ENCODE data around the gene SLC9A7. TPM values are rescaled to one million over a fixed set of nuclear protein-coding genes. Genes with fewer than 3 reads are reported as not detected.

SLC9A7 gene
- total RNA-seq, 3 donors from 2014 or later = 1.6 to 28.1 (median 12.8) TPM

DNA sequence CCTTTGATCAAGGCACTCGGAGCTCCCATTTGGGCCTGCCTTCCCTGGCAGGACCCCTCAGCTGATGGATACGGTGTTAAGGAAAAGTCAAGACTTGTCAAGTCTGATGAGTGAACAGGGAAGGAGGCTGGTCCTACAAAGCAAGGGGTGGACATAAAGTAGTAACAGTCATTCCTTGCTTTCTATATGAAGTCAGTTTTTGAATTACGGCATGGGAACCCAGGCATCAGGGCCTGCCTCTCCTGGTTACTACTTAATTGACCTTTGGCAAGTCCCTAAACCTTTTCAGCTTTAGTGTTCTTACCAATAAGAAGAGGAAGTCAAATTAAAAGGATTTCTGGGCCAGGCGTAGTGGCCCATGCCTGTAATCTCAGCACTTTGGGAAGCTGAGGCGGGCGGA, 178.3 kb downstream of the SLC9A7 start:
- Histone ChIP-seq H3K4me3 (no peak overlapping the region), H3K4me1 (no peaks in the 10 kb centered on the region), H3K36me3 (no peaks in the 10 kb centered on the region), H3K27ac (no peak overlapping the region), H3K9me3 (no peaks in the 10 kb centered on the region), H3K27me3 (peaks cover 0 to 15% of the 10 kb centered on the region in 2 donors)
- intact Hi-C loops (cut with DNase I; ENCODE audit: low total_unique reads) = no loop called here
- DNase-seq (ENCODE audit: low spot score in 2 of 2) = no peak
- no peak for TF ChIP-seq POLR2A (IDR thresholded peaks at IDR 0.05)
- no peak for TF ChIP-seq POLR2AphosphoS5 (IDR thresholded peaks at IDR 0.05)

DNA sequence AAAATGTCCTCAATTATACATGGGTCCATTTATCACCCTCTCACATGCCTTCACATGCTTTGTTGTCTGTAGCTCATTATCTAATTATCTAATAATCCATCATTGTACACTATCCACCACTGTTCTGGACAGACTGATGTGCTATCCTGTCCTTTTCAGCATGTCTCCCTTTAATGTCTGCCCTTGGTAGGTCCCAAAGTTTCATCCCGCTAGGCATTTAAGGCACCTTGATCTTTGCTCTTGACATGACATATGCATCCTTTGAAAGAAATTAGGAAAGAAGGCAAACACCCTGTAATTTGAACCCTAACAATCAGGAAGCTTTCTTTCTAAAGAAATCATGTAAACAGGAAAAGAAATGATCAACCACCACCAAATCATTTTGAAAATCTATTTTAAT, 179.7 kb downstream of the SLC9A7 start:
- intact Hi-C loops (cut with DNase I; ENCODE audit: low total_unique reads) = no loop called here
- Histone ChIP-seq H3K27me3 (peaks cover 0 to 15% of the 10 kb centered on the region in 2 donors), H3K4me3 (no peak overlapping the region), H3K27ac (no peak overlapping the region), H3K4me1 (no peaks in the 10 kb centered on the region), H3K9me3 (peaks cover 0 to 4% of the 10 kb centered on the region in 2 donors), H3K36me3 (no peaks in the 10 kb centered on the region)
- TF ChIP-seq, protein P1, sequence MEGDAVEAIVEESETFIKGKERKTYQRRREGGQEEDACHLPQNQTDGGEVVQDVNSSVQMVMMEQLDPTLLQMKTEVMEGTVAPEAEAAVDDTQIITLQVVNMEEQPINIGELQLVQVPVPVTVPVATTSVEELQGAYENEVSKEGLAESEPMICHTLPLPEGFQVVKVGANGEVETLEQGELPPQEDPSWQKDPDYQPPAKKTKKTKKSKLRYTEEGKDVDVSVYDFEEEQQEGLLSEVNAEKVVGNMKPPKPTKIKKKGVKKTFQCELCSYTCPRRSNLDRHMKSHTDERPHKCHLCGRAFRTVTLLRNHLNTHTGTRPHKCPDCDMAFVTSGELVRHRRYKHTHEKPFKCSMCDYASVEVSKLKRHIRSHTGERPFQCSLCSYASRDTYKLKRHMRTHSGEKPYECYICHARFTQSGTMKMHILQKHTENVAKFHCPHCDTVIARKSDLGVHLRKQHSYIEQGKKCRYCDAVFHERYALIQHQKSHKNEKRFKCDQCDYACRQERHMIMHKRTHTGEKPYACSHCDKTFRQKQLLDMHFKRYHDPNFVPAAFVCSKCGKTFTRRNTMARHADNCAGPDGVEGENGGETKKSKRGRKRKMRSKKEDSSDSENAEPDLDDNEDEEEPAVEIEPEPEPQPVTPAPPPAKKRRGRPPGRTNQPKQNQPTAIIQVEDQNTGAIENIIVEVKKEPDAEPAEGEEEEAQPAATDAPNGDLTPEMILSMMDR (IDR thresholded peaks at IDR 0.05) = no peak
- TF ChIP-seq POLR2A (IDR thresholded peaks at IDR 0.05) = no peak
- no peak for TF ChIP-seq POLR2AphosphoS5 (IDR thresholded peaks at IDR 0.05)
- no peak for DNase-seq (ENCODE audit: low spot score in 2 of 2)

DNA sequence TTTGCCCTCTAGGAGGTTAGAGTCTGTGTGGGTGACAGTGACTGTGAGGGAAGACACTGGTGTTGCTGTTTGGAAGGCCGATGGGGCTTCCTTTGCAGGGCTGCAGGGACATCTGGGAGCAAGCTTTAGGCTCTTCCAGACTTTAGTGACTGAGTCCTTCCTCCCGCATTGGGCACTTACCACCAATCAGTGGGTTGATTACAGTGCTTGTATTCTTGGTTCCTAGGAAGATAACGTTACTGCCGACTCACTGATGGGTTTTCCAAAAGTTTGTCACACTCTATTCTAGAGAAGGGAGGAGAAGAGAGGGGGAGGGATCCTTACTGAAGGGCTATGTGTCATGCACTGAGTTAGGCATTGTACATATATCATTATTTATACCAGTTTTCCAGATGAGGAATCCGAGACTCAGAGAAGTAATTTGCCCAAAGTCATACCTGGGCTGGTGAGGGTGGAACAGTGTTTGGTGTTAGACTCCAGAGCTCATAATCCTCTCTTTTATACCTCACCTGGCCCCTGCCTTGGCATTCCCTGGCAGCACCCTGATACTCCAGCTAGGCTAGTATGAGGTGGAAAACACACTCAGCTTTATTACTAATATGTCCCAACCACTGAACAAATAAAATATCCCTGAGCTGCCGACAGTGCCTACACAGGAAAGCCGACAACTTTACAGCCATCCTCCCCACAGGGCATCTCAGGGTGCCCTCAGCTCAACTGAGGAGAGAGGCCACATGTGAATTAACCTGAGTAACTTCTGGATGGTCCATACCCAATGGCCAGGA, 181.5 kb downstream of the SLC9A7 start:
- DNase-seq (ENCODE audit: low spot score in 2 of 2) = no peak
- H3K4me1 ChIP-seq = no peaks in the 10 kb centered on the region
- peaks cover 0 to 9% of the 10 kb centered on the region in 2 donors for H3K9me3 ChIP-seq
- no peak for TF ChIP-seq POLR2A (IDR thresholded peaks at IDR 0.05)
- TF ChIP-seq, protein P1 (IDR thresholded peaks at IDR 0.05) = no peak
- no peak for TF ChIP-seq POLR2AphosphoS5 (IDR thresholded peaks at IDR 0.05)
- H3K27ac ChIP-seq = peak overlapping the region in 1 of 2 donors; percentile 55
- peaks cover 0 to 15% of the 10 kb centered on the region in 2 donors for H3K27me3 ChIP-seq
- peak overlapping the region in 2 of 3 donors; percentile 33 to 71 for H3K4me3 ChIP-seq
- intact Hi-C loops (cut with DNase I; ENCODE audit: low total_unique reads) = no loop called here
- no peaks in the 10 kb centered on the region for H3K36me3 ChIP-seq

DNA sequence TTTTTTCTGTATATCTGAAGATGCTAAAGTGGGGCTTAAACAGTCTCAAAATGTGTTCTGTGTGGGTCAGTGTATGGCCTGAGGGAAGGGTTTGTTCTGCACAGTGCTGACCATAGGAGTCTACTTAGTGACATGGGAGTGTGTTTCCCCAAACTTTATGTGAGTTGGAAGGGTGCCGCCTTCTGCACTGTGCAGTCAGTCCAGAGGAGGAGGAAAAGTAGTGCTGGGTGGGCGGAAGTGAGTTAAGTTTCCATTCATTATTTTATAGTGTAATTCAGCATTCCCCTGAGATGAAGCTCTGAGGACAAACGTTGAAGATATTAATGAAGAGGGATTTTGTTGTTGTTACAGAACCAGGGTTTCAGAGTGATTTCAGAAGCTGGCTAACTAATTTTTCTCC, 182.5 kb downstream of the SLC9A7 start:
- Histone ChIP-seq H3K36me3 (no peaks in the 10 kb centered on the region), H3K27me3 (peaks cover 0 to 15% of the 10 kb centered on the region in 2 donors), H3K4me3 (peak overlapping the region; percentile 61 to 74 (median 71)), H3K4me1 (no peaks in the 10 kb centered on the region), H3K27ac (no peak overlapping the region), H3K9me3 (peaks cover 0 to 9% of the 10 kb centered on the region in 2 donors)
- DNase-seq (ENCODE audit: low spot score in 2 of 2) = no peak
- no peak for TF ChIP-seq POLR2A (IDR thresholded peaks at IDR 0.05)
- TF ChIP-seq POLR2AphosphoS5 (IDR thresholded peaks at IDR 0.05) = no peak
- TF ChIP-seq, protein P1 (IDR thresholded peaks at IDR 0.05) = no peak
- intact Hi-C loops (cut with DNase I; ENCODE audit: low total_unique reads) = no loop called here

DNA sequence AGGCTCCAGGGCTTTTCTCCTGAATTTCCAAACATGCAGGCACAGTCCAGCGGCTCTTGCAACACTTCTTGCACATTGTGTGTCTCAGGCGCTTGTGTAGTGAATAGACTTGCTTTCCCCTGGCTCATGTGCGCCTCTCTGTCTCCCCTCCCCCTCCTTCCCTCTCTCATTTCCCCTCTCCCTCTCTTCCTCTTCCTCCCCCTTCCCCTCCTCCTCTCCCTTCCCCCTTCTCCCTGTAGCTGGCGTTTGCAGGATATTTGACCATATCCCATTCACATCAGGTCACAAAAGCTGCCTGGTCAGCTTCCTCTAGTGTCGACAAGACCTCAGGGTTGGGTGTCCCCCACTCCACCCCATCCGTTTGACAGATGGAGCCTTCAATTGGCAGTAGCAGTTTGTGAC, 182.9 kb downstream of the SLC9A7 start:
- intact Hi-C loops (cut with DNase I; ENCODE audit: low total_unique reads) = no loop called here
- peaks cover 0 to 15% of the 10 kb centered on the region in 2 donors for H3K27me3 ChIP-seq
- H3K9me3 ChIP-seq = peaks cover 0 to 9% of the 10 kb centered on the region in 2 donors
- H3K4me1 ChIP-seq = no peaks in the 10 kb centered on the region
- no peak for DNase-seq (ENCODE audit: low spot score in 2 of 2)
- H3K36me3 ChIP-seq = no peaks in the 10 kb centered on the region
- H3K4me3 ChIP-seq = peak overlapping the region; percentile 61 to 74 (median 71)
- TF ChIP-seq POLR2AphosphoS5 (IDR thresholded peaks at IDR 0.05) (no peak), POLR2A (IDR thresholded peaks at IDR 0.05) (no peak)
- TF ChIP-seq, protein P1 (IDR thresholded peaks at IDR 0.05) = no peak
- H3K27ac ChIP-seq = peak overlapping the region in 1 of 2 donors; percentile 61
